T-cell (primary cell): ENCODE data around the gene SHC3. TPM values are rescaled to one million over a fixed set of nuclear protein-coding genes. Genes with fewer than 3 reads are reported as not detected.

Experiments
- ATAC-seq, 4 experiments: fragments of 200-7000 bp in 3 of 4; fragments of 150-1000 bp in 1 of 4; cut with Tn5 transposase; replicated peaks in 1 of 4; 1 replicate in 3 of 4; 2 replicates in 1 of 4; pipeline ENCODE4 v1.10.0; 2021; ENCODE audit warnings: moderate library complexity in 3 of 4, mild to moderate bottlenecking in 2 of 4, moderate number of reproducible peaks in 1 of 4
- CTCF ChIA-PET, 2 donors: fragments of 300-600 bp; sonication (Branson Sonifier 250); formaldehyde crosslinking; loops; one replicate each; lab custom pipeline; 2022; ENCODE audit warnings: antibody characterized with exemption in 2 of 2; lab: Charles Lee
- POLR2A ChIA-PET, 2 donors: fragments of 300-600 bp; sonication (Branson Sonifier 250); formaldehyde crosslinking; loops; one replicate each; lab custom pipeline; 2022; ENCODE audit warnings: antibody characterized with exemption in 2 of 2; lab: Charles Lee
- DNase-seq, 35 experiments: peaks; one replicate each; pipeline versions ENCODE4 v3.0.0 to v3.0.0-alpha.2; 2013 to 2023
- H3K27ac ChIP-seq: one replicate; pipeline ENCODE4 v1.5.1; 2013; ENCODE audit warnings: low read length
- H3K27me3 ChIP-seq, 2 experiments: replicated peaks in 1 of 2; 1 replicate in 1 of 2; 2 replicates in 1 of 2; pipeline versions ENCODE4 v1.6.1 to v1.7.0; 2013; ENCODE audit warnings: low read length in 1 of 2, mixed read lengths in 1 of 2; ENCODE audit not compliant: control insufficient read depth in 2 of 2, insufficient read depth in 2 of 2; ENCODE audit errors: extremely low read depth in 1 of 2
- H3K36me3 ChIP-seq, 2 donors: 1 replicate in 1 of 2; 2 replicates in 1 of 2; pipeline versions ENCODE4 v1.6.1 to v1.7.0; 2013; ENCODE audit warnings: low read length in 1 of 2; ENCODE audit not compliant: control insufficient read depth in 2 of 2, insufficient read depth in 1 of 2; ENCODE audit errors: extremely low read depth in 1 of 2
- H3K4me1 ChIP-seq, 2 experiments: 1 replicate in 1 of 2; 2 replicates in 1 of 2; pipeline versions ENCODE4 v1.6.1 to v1.7.0; 2013; ENCODE audit warnings: low read length in 2 of 2, mixed read lengths in 1 of 2; ENCODE audit not compliant: insufficient read depth in 2 of 2, control insufficient read depth in 1 of 2; ENCODE audit errors: extremely low read depth in 1 of 2
- H3K4me3 ChIP-seq, 2 donors: 1 replicate in 1 of 2; 2 replicates in 1 of 2; pipeline versions ENCODE4 v1.5.1 to v1.7.0; 2013; ENCODE audit warnings: mild to moderate bottlenecking in 2 of 2, low read length in 1 of 2, moderate library complexity in 1 of 2; ENCODE audit not compliant: control insufficient read depth in 1 of 2; ENCODE audit errors: extremely low read depth in 1 of 2
- H3K9me3 ChIP-seq: 2 replicates; pipeline ENCODE4 v1.7.0; 2013
- H3K27ac Mint-ChIP-seq, 2 donors: one replicate each; pipeline ENCODE4 v1.8.0; 2020 to 2021; ENCODE audit warnings: mild to moderate bottlenecking in 2 of 2, mixed read lengths in 2 of 2
- H3K27me3 Mint-ChIP-seq, 2 donors: one replicate each; pipeline ENCODE4 v1.8.0; 2021 to 2022; ENCODE audit warnings: mixed read lengths in 2 of 2
- H3K36me3 Mint-ChIP-seq: one replicate; pipeline ENCODE4 v1.8.0; 2021; ENCODE audit warnings: mixed read lengths
- H3K4me1 Mint-ChIP-seq, 3 donors: one replicate each; pipeline ENCODE4 v1.8.0; 2020 to 2022; ENCODE audit warnings: mixed read lengths in 3 of 3, mild to moderate bottlenecking in 1 of 3
- H3K4me3 Mint-ChIP-seq, 3 donors: one replicate each; pipeline ENCODE4 v1.8.0; 2020 to 2022; ENCODE audit warnings: mild to moderate bottlenecking in 3 of 3, mixed read lengths in 3 of 3, moderate library complexity in 3 of 3
- H3K9me3 Mint-ChIP-seq, 3 donors: one replicate each; pipeline ENCODE4 v1.8.0; 2020 to 2022; ENCODE audit warnings: mixed read lengths in 3 of 3
- WGBS: methylation state at CpG from one replicate; pipeline ENCODE4 v1.1.5; 2013; ENCODE audit warnings: missing lambda C conversion rate; ENCODE audit not compliant: insufficient coverage; 5-methylcytosine and 5-hydroxymethylcytosine counted together
- total RNA-seq, 35 experiments: library from RNA in 6 of 35; stranded (reverse) in 6 of 35; fragments of 120-200 nt in 1 of 35; gene quantifications; one replicate each; pipeline versions ENCODE4 v1.2.1 to v1.2.4 and lab custom pipeline; 2013 to 2026

Gene SHC3
- total RNA-seq, 5 donors from 2014 or later (not counting 1 experiment from before 2014, with no cell fraction given) = 0.16 to 0.19 (median 0.18) TPM; not detected in 2

- WGBS = no CpG with 5 or more reads among the region's 2 CpGs
- H3K4me3 Mint-ChIP-seq = no peak overlapping the region
Observed at GRCh38 chr9:88979791-88980190, 198.8 kb downstream of the SHC3 start.

GRCh38 chr9:88979021-88979420, 199.6 kb downstream of the SHC3 start:
- Mint-ChIP-seq H3K4me1 (no peaks in the 10 kb centered on the region), H3K36me3 (no peaks in the 10 kb centered on the region), H3K27ac (no peak overlapping the region), H3K9me3 (no peaks in the 10 kb centered on the region), H3K27me3 (peaks cover 10 to 11% of the 10 kb centered on the region in 2 donors), H3K4me3 (no peak overlapping the region)
- Histone ChIP-seq H3K4me1 (no peaks in the 10 kb centered on the region), H3K9me3 (no peaks in the 10 kb centered on the region), H3K36me3 (no peaks in the 10 kb centered on the region), H3K27ac (no peak overlapping the region), H3K27me3 (peaks cover 0 to 5% of the 10 kb centered on the region in 2 experiments), H3K4me3 (no peak overlapping the region)
- DNase-seq (no peak), ATAC-seq (no peak)
- no CpG with 5 or more reads among the region's 2 CpGs for WGBS
- POLR2A ChIA-PET = no interaction called here
- CTCF ChIA-PET = no interaction called here

More at GRCh38 chr9:88979791-88980190, 198.8 kb downstream of the SHC3 start:
- no peak overlapping the region for H3K27ac Mint-ChIP-seq
- no peaks in the 10 kb centered on the region for H3K36me3 Mint-ChIP-seq
- ChIA-PET CTCF (no interaction called here), POLR2A (no interaction called here)
- no peaks in the 10 kb centered on the region for H3K4me1 ChIP-seq
- no peaks in the 10 kb centered on the region for H3K9me3 Mint-ChIP-seq
- H3K36me3 ChIP-seq = no peaks in the 10 kb centered on the region
- ATAC-seq (no peak), DNase-seq (no peak)
- H3K4me3 ChIP-seq = no peak overlapping the region
- no peaks in the 10 kb centered on the region for H3K9me3 ChIP-seq
- H3K4me1 Mint-ChIP-seq = no peaks in the 10 kb centered on the region
- peaks cover 10 to 11% of the 10 kb centered on the region in 2 donors for H3K27me3 Mint-ChIP-seq
- no peak overlapping the region for H3K27ac ChIP-seq
- H3K27me3 ChIP-seq = peaks cover 0 to 5% of the 10 kb centered on the region in 2 experiments

GRCh38 chr9:88978034-88978433, 200.6 kb downstream of the SHC3 start:
- H3K27ac Mint-ChIP-seq = no peak overlapping the region
- Histone ChIP-seq H3K27me3 (peaks cover 0 to 5% of the 10 kb centered on the region in 2 experiments), H3K4me3 (no peak overlapping the region), H3K4me1 (no peaks in the 10 kb centered on the region), H3K9me3 (no peaks in the 10 kb centered on the region), H3K27ac (no peak overlapping the region), H3K36me3 (no peaks in the 10 kb centered on the region)
- ChIA-PET POLR2A (no interaction called here), CTCF (no interaction called here)
- no peaks in the 10 kb centered on the region for H3K9me3 Mint-ChIP-seq
- DNase-seq (no peak), ATAC-seq (no peak)
- no peaks in the 10 kb centered on the region for H3K36me3 Mint-ChIP-seq
- WGBS = 79% methylated on average over 5 of the region's 5 CpGs
- peaks cover 10 to 11% of the 10 kb centered on the region in 2 donors for H3K27me3 Mint-ChIP-seq
- H3K4me3 Mint-ChIP-seq = no peak overlapping the region
- H3K4me1 Mint-ChIP-seq = no peaks in the 10 kb centered on the region

- DNase-seq (no peak), ATAC-seq (no peak)
- CTCF ChIA-PET = no interaction called here
- Mint-ChIP-seq H3K4me3 (no peak overlapping the region), H3K4me1 (no peaks in the 10 kb centered on the region), H3K27me3 (peaks cover 10 to 11% of the 10 kb centered on the region in 2 donors), H3K36me3 (no peaks in the 10 kb centered on the region), H3K27ac (no peak overlapping the region), H3K9me3 (no peaks in the 10 kb centered on the region)
- Histone ChIP-seq H3K9me3 (no peaks in the 10 kb centered on the region), H3K27ac (no peak overlapping the region), H3K4me3 (no peak overlapping the region), H3K4me1 (no peaks in the 10 kb centered on the region), H3K27me3 (peaks cover 0 to 5% of the 10 kb centered on the region in 2 experiments), H3K36me3 (no peaks in the 10 kb centered on the region)
- 58% methylated on average over 5 of the region's 5 CpGs for WGBS
- POLR2A ChIA-PET = interaction anchor here in 1 of 2 donors (0.6 kb wide), 1 partner anchor 10 kb away, joined by 4 read pairs; no protein-coding TSS in a partner anchor
Observed at GRCh38 chr9:88976890-88977257, 201.7 kb downstream of the SHC3 start.

- no peak for DNase-seq
- no peaks in the 10 kb centered on the region for H3K4me1 Mint-ChIP-seq
- Histone ChIP-seq H3K9me3 (no peaks in the 10 kb centered on the region), H3K36me3 (no peaks in the 10 kb centered on the region), H3K27me3 (peaks cover 0 to 10% of the 10 kb centered on the region in 2 experiments), H3K4me3 (no peak overlapping the region), H3K27ac (no peak overlapping the region), H3K4me1 (no peaks in the 10 kb centered on the region)
- no peaks in the 10 kb centered on the region for H3K9me3 Mint-ChIP-seq
- no peak for ATAC-seq
- H3K27ac Mint-ChIP-seq = no peak overlapping the region
- peaks cover 10 to 11% of the 10 kb centered on the region in 2 donors for H3K27me3 Mint-ChIP-seq
- POLR2A ChIA-PET = no interaction called here
- no peaks in the 10 kb centered on the region for H3K36me3 Mint-ChIP-seq
- CTCF ChIA-PET = no interaction called here
- H3K4me3 Mint-ChIP-seq = no peak overlapping the region
- 35% methylated on average over 3 of the region's 8 CpGs for WGBS
Observed at GRCh38 chr9:88975966-88976889, 202.4 kb downstream of the SHC3 start.

GRCh38 chr9:88974641-88975040, 204.0 kb downstream of the SHC3 start:
- DNase-seq (no peak), ATAC-seq (no peak)
- no peaks in the 10 kb centered on the region for H3K9me3 Mint-ChIP-seq
- Histone ChIP-seq H3K27ac (no peak overlapping the region), H3K9me3 (no peaks in the 10 kb centered on the region), H3K4me1 (no peaks in the 10 kb centered on the region), H3K36me3 (no peaks in the 10 kb centered on the region), H3K4me3 (no peak overlapping the region), H3K27me3 (peaks cover 0 to 15% of the 10 kb centered on the region in 2 experiments)
- ChIA-PET CTCF (no interaction called here), POLR2A (interaction anchor here in 1 of 2 donors (0.5 kb wide), 1 partner anchor 438 kb away, joined by 4 read pairs; no protein-coding TSS in a partner anchor)
- 57% methylated on average over 2 of the region's 7 CpGs for WGBS
- H3K27me3 Mint-ChIP-seq = peaks cover 10 to 12% of the 10 kb centered on the region in 2 donors
- H3K4me1 Mint-ChIP-seq = no peaks in the 10 kb centered on the region
- no peaks in the 10 kb centered on the region for H3K36me3 Mint-ChIP-seq
- no peak overlapping the region for H3K4me3 Mint-ChIP-seq
- no peak overlapping the region for H3K27ac Mint-ChIP-seq
